GM23338 (cell line): Measurements from ENCODE around the gene TRPC4AP. TPM values are rescaled to one million over a fixed set of nuclear protein-coding genes. Genes with fewer than 3 reads are reported as not detected.

Source experiments
- ATAC-seq: fragments of 200-7000 bp; cut with Tn5 transposase; 3 replicates; pipeline ENCODE4 v1.9.1; 2020
- DNase-seq: peaks from one replicate; pipeline ENCODE4 v3.0.0-alpha.2; 2015; ENCODE audit warnings: low spot score
- H2AFZ ChIP-seq: fragments of 200-600 bp; sonication (generic); 2 replicates; pipeline ENCODE4 v1.8.0; 2016; ENCODE audit warnings: antibody characterized with exemption, mild to moderate bottlenecking, moderate library complexity
- H3F3A ChIP-seq: fragments of 200-600 bp; sonication (generic); replicated peaks from 2 replicates; pipeline ENCODE4 v1.8.0; 2017; ENCODE audit warnings: antibody characterized with exemption, mixed run types, low read depth
- H3K27ac ChIP-seq: fragments of 200-600 bp; sonication (generic); 2 replicates; pipeline ENCODE4 v1.6.1; 2016; ENCODE audit warnings: low read depth
- H3K27me3 ChIP-seq: fragments of 200-600 bp; sonication (generic); 2 replicates; pipeline ENCODE4 v1.8.0; 2016; ENCODE audit warnings: mild to moderate bottlenecking, mixed run types, moderate library complexity; ENCODE audit not compliant: insufficient read depth
- H3K36me3 ChIP-seq: fragments of 200-600 bp; sonication (generic); 2 replicates; pipeline ENCODE4 v1.8.0; 2016; ENCODE audit warnings: mild to moderate bottlenecking; ENCODE audit not compliant: insufficient read depth
- H3K4me1 ChIP-seq: fragments of 200-600 bp; sonication (generic); 2 replicates; pipeline ENCODE4 v1.8.0; 2016; ENCODE audit warnings: mild to moderate bottlenecking, moderate library complexity; ENCODE audit not compliant: insufficient read depth
- H3K4me2 ChIP-seq: fragments of 200-600 bp; sonication (generic); 2 replicates; pipeline ENCODE4 v1.7.1; 2017; ENCODE audit warnings: mixed run types
- H3K4me3 ChIP-seq: fragments of 200-600 bp; sonication (generic); 2 replicates; pipeline ENCODE4 v1.6.1; 2016; ENCODE audit warnings: mixed run types
- H3K79me2 ChIP-seq: fragments of 200-600 bp; sonication (generic); replicated peaks from 2 replicates; pipeline ENCODE4 v1.8.0; 2017; ENCODE audit warnings: mild to moderate bottlenecking; ENCODE audit not compliant: insufficient read depth
- H3K9me2 ChIP-seq: fragments of 200-600 bp; sonication (generic); 2 replicates; pipeline ENCODE4 v1.8.0; 2017; ENCODE audit not compliant: insufficient read depth
- H4K20me1 ChIP-seq: fragments of 200-600 bp; sonication (generic); replicated peaks from 2 replicates; pipeline ENCODE4 v1.8.0; 2017; ENCODE audit warnings: mild to moderate bottlenecking; ENCODE audit not compliant: insufficient read depth
- H3K27ac Mint-ChIP-seq: 2 replicates; pipeline ENCODE4 v1.8.0; 2020; ENCODE audit warnings: inconsistent platforms, mild to moderate bottlenecking, moderate library complexity, mixed read lengths
- H3K27me3 Mint-ChIP-seq: 3 replicates; pipeline ENCODE4 v1.8.0; 2022; ENCODE audit warnings: low read depth, mild to moderate bottlenecking, moderate library complexity, mixed read lengths, inconsistent platforms; ENCODE audit not compliant: insufficient read depth, poor library complexity
- H3K36me3 Mint-ChIP-seq: 3 replicates; pipeline ENCODE4 v1.8.0; 2021; ENCODE audit warnings: low read depth, mild to moderate bottlenecking, inconsistent platforms, moderate library complexity, mixed read lengths
- H3K4me1 Mint-ChIP-seq: 3 replicates; pipeline ENCODE4 v1.8.0; 2020; ENCODE audit warnings: mild to moderate bottlenecking, inconsistent platforms, mixed read lengths
- H3K4me3 Mint-ChIP-seq: 3 replicates; pipeline ENCODE4 v1.8.0; 2021; ENCODE audit warnings: moderate library complexity, mild to moderate bottlenecking, inconsistent platforms, mixed read lengths
- H3K9me3 Mint-ChIP-seq: 3 replicates; pipeline ENCODE4 v1.8.0; 2020; ENCODE audit warnings: moderate library complexity, mild to moderate bottlenecking, inconsistent platforms, mixed read lengths
- CREB1 ChIP-seq: fragments of 250-450 bp; sonication (Bioruptor Pico); IDR thresholded peaks from 2 replicates; pipeline ENCODE4 v1.5.0; 2020; ENCODE audit warnings: low read depth, mild to moderate bottlenecking, moderate library complexity
- NANOG ChIP-seq: IDR thresholded peaks from 2 replicates; pipeline ENCODE4 v1.6.1; 2016; ENCODE audit warnings: antibody characterized with exemption, borderline replicate concordance
- POLR2AphosphoS5 ChIP-seq: IDR thresholded peaks from 2 replicates; pipeline ENCODE4 v1.6.1; 2016; ENCODE audit warnings: antibody characterized with exemption, low read depth
- polyA plus RNA-seq: library from polyadenylated mRNA; unstranded; fragments of >200 nt; fragmentation: Nextera tagmentation; extraction: Ambion mirVana; gene quantifications from 2 replicates; pipeline ENCODE4 v1.2.1, GENCODE V29; 2016
- total RNA-seq: library from RNA; depleted of rRNA; stranded (reverse); fragments of >200 nt; shearing (Covaris generic); gene quantifications from 2 replicates; pipeline ENCODE4 v1.2.3, GENCODE V29; 2014
- TF ChIP-seq, protein P1 (sequence below): fragments of 250-450 bp; sonication (Bioruptor Pico); IDR thresholded peaks from 2 replicates; pipeline ENCODE4 v1.5.0; 2020; ENCODE audit warnings: mild to moderate bottlenecking, moderate library complexity
- TF ChIP-seq, protein P2 (sequence below), 2 experiments: fragments of 200-600 bp in 1 of 2; sonication (generic) in 1 of 2; conservative IDR thresholded peaks; 2 replicates each; pipeline versions ENCODE4 v1.5.1 to v1.6.1; 2016 to 2017; ENCODE audit warnings: antibody characterized with exemption in 2 of 2, low read depth in 2 of 2, mild to moderate bottlenecking in 2 of 2, moderate library complexity in 1 of 2

TRPC4AP gene
- total and polyA plus RNA-seq, 2 experiments from 2014 or later: 48.8 to 89.5 TPM

DNA sequence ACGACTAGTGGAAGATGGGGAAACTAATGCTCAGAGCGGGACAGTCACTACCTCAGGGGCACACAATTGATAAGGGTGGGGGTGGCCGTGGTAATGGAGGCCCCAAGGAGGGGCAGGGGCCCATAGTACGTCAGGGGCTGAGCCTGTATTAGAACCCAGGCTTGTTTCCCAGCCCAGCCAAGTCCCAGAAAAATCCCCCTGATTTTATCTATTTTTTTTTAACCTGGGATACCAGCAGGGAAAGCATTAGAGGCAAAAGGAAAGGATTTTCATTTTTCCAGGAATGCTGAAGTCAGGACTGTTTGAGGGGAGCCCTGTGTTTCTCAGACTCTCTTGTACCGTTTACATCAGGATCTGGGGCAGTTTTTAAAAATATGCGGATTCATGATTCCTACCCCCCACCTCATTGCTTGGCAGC, 136.6 kb downstream of the TRPC4AP start (continued):
- TF ChIP-seq, protein P1, sequence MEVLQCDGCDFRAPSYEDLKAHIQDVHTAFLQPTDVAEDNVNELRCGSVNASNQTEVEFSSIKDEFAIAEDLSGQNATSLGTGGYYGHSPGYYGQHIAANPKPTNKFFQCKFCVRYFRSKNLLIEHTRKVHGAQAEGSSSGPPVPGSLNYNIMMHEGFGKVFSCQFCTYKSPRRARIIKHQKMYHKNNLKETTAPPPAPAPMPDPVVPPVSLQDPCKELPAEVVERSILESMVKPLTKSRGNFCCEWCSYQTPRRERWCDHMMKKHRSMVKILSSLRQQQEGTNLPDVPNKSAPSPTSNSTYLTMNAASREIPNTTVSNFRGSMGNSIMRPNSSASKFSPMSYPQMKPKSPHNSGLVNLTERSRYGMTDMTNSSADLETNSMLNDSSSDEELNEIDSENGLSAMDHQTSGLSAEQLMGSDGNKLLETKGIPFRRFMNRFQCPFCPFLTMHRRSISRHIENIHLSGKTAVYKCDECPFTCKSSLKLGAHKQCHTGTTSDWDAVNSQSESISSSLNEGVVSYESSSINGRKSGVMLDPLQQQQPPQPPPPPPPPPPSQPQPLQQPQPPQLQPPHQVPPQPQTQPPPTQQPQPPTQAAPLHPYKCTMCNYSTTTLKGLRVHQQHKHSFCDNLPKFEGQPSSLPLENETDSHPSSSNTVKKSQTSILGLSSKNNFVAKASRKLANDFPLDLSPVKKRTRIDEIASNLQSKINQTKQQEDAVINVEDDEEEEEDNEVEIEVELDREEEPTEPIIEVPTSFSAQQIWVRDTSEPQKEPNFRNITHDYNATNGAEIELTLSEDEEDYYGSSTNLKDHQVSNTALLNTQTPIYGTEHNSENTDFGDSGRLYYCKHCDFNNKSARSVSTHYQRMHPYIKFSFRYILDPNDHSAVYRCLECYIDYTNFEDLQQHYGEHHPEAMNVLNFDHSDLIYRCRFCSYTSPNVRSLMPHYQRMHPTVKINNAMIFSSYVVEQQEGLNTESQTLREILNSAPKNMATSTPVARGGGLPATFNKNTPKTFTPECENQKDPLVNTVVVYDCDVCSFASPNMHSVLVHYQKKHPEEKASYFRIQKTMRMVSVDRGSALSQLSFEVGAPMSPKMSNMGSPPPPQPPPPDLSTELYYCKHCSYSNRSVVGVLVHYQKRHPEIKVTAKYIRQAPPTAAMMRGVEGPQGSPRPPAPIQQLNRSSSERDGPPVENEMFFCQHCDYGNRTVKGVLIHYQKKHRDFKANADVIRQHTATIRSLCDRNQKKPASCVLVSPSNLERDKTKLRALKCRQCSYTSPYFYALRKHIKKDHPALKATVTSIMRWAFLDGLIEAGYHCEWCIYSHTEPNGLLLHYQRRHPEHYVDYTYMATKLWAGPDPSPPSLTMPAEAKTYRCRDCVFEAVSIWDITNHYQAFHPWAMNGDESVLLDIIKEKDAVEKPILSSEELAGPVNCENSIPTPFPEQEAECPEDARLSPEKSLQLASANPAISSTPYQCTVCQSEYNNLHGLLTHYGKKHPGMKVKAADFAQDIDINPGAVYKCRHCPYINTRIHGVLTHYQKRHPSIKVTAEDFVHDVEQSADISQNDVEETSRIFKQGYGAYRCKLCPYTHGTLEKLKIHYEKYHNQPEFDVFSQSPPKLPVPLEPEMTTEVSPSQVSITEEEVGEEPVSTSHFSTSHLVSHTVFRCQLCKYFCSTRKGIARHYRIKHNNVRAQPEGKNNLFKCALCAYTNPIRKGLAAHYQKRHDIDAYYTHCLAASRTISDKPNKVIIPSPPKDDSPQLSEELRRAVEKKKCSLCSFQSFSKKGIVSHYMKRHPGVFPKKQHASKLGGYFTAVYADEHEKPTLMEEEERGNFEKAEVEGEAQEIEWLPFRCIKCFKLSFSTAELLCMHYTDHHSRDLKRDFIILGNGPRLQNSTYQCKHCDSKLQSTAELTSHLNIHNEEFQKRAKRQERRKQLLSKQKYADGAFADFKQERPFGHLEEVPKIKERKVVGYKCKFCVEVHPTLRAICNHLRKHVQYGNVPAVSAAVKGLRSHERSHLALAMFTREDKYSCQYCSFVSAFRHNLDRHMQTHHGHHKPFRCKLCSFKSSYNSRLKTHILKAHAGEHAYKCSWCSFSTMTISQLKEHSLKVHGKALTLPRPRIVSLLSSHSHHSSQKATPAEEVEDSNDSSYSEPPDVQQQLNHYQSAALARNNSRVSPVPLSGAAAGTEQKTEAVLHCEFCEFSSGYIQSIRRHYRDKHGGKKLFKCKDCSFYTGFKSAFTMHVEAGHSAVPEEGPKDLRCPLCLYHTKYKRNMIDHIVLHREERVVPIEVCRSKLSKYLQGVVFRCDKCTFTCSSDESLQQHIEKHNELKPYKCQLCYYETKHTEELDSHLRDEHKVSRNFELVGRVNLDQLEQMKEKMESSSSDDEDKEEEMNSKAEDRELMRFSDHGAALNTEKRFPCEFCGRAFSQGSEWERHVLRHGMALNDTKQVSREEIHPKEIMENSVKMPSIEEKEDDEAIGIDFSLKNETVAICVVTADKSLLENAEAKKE (CRISPR knock-in tag): no peak
- no peak; the same call in 1 of the 2 replicates for TF ChIP-seq CREB1 (CRISPR knock-in tag)

DNA sequence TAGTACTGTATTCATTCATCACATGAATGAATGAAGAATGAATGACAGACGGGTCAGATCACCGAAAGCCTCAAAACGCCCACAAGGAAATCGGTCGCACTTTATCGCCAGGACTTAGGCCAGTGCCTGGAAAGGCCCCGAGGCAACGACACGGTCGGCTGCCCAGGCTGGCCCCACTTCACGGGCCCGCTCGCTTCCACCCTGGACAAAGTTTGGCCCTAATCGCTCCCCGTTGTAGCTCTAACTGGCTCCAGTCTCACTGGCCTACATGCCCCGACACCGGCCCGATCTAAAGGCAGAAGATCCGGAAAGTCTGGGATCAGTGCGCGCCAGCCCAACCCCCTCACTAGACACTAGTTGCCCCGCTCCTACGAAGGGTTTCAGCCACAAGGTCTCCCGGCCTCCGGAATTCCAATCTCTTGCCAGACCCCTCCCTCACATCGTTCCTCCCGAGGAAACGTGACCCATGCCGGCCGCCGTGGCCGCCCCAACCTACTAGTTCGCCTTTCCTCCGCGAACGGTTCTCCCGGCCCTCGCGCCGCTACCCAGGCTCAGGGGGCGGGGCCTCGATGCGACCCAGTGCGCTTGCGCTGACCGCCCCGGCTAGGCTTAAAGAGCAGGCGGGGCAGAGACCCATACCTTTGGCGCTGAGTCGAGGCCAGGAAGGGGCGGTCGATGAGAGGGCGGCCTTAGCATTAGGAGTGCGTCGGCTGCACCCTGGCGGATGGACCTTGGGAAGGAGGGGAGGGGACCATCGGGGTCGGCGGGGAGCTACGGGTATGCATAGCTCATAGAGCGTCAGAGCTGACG, 137.2 kb downstream of the TRPC4AP start, which contains the start of the genes GSS and MYH7B:
TSS of gene GSS (minus strand) at position 576 of the 810 bp plus-strand sequence. CDS start 3,954 bp downstream, outside the sequence.
TSS of gene MYH7B (plus strand) at position 638 of the 810 bp plus-strand sequence. CDS start 22,138 bp downstream, outside the sequence.
- peak within 1 kb of the TSS; percentile 98 for H3K4me2 ChIP-seq
- Mint-ChIP-seq H3K4me3 (peak within 1 kb of the TSS; percentile 95), H3K4me1 (peaks cover 37% of the 10 kb centered on the region), H3K9me3 (peaks cover 4% of the 10 kb centered on the region; the same call in 2 of the 3 replicates), H3K27me3 (peaks cover 12% of the 10 kb centered on the region), H3K36me3 (no peaks in the 10 kb centered on the region), H3K27ac (peak within 1 kb of the TSS; percentile 94)
- ATAC-seq (peak; percentile 96), DNase-seq (peak; percentile 99)
- no peaks in the 10 kb centered on the region for H3K79me2 ChIP-seq
- H3K27ac ChIP-seq: peak within 1 kb of the TSS; percentile 92
- no peaks in the 10 kb centered on the region for H3K27me3 ChIP-seq
- H4K20me1 ChIP-seq: no peaks in the 10 kb centered on the region
- peaks cover 32% of the 10 kb centered on the region for H3K4me1 ChIP-seq
- H3K9me2 ChIP-seq: no peaks in the 10 kb centered on the region
- peak within 1 kb of the TSS; percentile 80 for H3K4me3 ChIP-seq
- peak within 1 kb of the TSS; percentile 96 for H2AFZ ChIP-seq
- H3K36me3 ChIP-seq: no peaks in the 10 kb centered on the region; the same call in 1 of the 2 replicates
- peaks cover 13% of the 10 kb centered on the region; the same call in 1 of the 2 replicates for H3F3A ChIP-seq
- TF ChIP-seq POLR2AphosphoS5: peak; percentile 93
- TF ChIP-seq NANOG: no peak
- TF ChIP-seq, protein P2, sequence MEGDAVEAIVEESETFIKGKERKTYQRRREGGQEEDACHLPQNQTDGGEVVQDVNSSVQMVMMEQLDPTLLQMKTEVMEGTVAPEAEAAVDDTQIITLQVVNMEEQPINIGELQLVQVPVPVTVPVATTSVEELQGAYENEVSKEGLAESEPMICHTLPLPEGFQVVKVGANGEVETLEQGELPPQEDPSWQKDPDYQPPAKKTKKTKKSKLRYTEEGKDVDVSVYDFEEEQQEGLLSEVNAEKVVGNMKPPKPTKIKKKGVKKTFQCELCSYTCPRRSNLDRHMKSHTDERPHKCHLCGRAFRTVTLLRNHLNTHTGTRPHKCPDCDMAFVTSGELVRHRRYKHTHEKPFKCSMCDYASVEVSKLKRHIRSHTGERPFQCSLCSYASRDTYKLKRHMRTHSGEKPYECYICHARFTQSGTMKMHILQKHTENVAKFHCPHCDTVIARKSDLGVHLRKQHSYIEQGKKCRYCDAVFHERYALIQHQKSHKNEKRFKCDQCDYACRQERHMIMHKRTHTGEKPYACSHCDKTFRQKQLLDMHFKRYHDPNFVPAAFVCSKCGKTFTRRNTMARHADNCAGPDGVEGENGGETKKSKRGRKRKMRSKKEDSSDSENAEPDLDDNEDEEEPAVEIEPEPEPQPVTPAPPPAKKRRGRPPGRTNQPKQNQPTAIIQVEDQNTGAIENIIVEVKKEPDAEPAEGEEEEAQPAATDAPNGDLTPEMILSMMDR (conservative IDR thresholded peaks at IDR 0.05; ENCODE audit: low read depth in 2 of 2): peak; percentile 27 to 68; a peak in 3 of 4 replicates
- TF ChIP-seq, protein P1 (CRISPR knock-in tag): no peak
